ENCODE data around the gene HEXB.
"Not testable (repeated sequence)": the region's sequence is repeated elsewhere in the genome, so short reads cannot be mapped to it uniquely, and the experiment has no call there.

The HEXB gene

GRCh38 chr5:74738406-74738805 is 53.4 kb downstream of the HEXB start:
- no peak for DNase-seq (ENCODE audit: low read depth in 3 of 3)

GRCh38 chr5:74748742-74749141 is 63.7 kb downstream of the HEXB start:
- DNase-seq (ENCODE audit: low read depth in 3 of 3): not testable (repeated sequence)

GRCh38 chr5:74761241-74761640 is 76.2 kb downstream of the HEXB start:
- DNase-seq (ENCODE audit: low read depth in 3 of 3): no peak

- no peak for DNase-seq (ENCODE audit: low read depth in 3 of 3)
Measured at GRCh38 chr5:74762599-74762998, 77.6 kb downstream of the HEXB start.

- no peak for DNase-seq (ENCODE audit: low read depth in 3 of 3)
Measured at GRCh38 chr5:74763504-74763903, 78.5 kb downstream of the HEXB start.

DNA sequence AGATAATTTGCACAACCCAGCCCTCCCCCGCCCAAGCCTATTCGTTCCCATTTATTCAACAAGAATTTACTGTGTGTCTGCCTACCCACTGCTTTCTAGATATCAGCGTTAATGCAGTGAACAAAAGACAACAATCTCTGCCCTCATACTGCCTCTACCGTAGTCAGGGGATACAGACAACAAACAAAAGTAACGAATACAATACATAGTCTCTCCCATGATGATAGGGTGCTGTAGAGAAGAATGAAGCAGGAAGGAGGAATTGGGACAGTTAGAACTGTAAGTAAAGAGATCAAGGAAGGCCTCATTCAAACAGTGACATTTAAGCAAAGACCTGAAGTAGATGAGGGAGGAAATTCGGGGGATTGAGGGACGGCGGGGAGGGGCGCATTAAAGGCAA is 80.2 kb downstream of the HEXB start:
- DNase-seq (ENCODE audit: low read depth in 3 of 3): no peak

GRCh38 chr5:74765929-74766328 is 80.9 kb downstream of the HEXB start:
- DNase-seq (ENCODE audit: low read depth in 3 of 3): no peak

GRCh38 chr5:74766418-74766848 is 81.4 kb downstream of the HEXB start:
- no peak for DNase-seq (ENCODE audit: low read depth in 3 of 3)

DNA sequence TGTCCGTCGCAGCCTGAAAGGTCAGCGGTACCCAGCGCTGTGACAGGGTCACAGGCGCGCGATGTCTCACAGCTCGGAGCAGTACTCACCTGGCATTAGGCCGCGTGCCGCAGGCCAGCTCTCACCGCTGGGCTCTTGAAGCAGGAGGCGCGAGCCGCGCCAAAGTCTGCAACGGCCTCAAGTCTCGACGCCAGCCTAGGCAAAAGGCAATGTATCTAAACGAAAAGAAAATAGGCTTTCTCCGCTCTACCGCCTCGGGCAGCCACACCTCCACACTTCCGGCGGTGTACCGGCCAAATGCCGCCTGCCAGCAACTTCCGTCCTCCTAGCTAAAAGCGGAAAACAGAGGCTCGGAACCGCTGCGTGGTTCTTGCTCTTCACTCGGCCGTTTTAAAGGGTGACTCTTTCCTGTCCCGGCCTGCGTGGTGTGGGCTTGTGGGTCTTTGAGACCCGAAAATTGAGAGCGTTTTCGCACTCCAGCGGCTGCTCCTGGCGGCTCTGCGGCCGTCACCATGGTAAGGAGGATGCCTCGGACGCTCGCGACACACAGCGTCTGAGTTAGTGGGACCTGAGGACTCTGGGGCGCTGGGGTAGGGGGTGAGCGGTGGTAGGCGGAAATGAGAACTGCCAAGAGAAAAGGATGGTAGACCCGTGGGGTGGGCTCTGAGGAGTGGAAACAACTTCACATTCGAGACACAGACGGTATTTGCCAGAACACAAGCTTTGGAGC is 82.0 kb downstream of the HEXB start, which contains the start of the genes GFM2 and NSA2:
Gene GFM2 (minus strand): TSS at position 269 of the 730 bp plus-strand sequence. CDS start 3,375 bp downstream, outside the sequence.
Gene NSA2 (plus strand): TSS at position 401 of the 730 bp plus-strand sequence. CDS start 112 bp downstream, at position 513.
- peak; percentile 78 to 91 (median 87) for DNase-seq (ENCODE audit: low read depth in 3 of 3)

DNA sequence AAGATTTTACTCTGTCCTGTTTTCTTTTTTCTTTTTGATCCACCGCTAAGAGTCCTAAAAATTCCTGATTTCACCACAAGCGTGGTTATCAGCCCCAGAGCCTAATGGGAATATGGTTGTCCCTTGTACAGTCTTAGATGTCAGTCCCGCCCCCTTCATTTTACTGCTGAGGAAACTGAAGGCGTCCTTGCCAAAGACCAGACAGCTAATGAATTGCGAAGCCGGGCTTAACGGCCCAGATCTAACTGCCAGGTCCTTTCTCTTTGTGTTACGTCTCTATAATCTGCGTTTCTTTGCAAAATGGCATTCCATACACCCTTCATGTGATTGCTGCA is 82.5 kb downstream of the HEXB start:
- DNase-seq (ENCODE audit: low read depth in 3 of 3): no peak

Data from stimulated activated CD4-positive, alpha-beta T cell treated with anti-CD3 and anti-CD28 coated beads, TNF-alpha, amount 100 ng/mL, for 4 hours (primary cell).